Panc1 (cell line): Measurements from ENCODE around the gene WDFY2. TPM values are rescaled to one million over a fixed set of nuclear protein-coding genes. Genes with fewer than 3 reads are reported as not detected.

Experiments used
- ATAC-seq: fragments of 200-7000 bp; cut with Tn5 transposase; 2 replicates; pipeline ENCODE4 v1.9.1; 2020; ENCODE audit warnings: mild to moderate bottlenecking, moderate library complexity
- BruUV-seq: library from RNA; stranded (reverse); fragments of 400-500 nt; replicated peaks from 2 replicates; lab custom pipeline; 2021; lab: Mats Ljungman, UMichigan
- CTCF ChIA-PET: fragments of 300-600 bp; sonication (Branson Sonifier 250); formaldehyde crosslinking; loops from one replicate; lab custom pipeline; 2022; ENCODE audit warnings: antibody characterized with exemption; lab: Charles Lee
- POLR2A ChIA-PET: fragments of 300-600 bp; sonication (Branson Sonifier 250); formaldehyde crosslinking; loops from one replicate; lab custom pipeline; 2022; ENCODE audit warnings: antibody characterized with exemption; lab: Charles Lee
- DNase-seq: peaks from one replicate; pipeline ENCODE4 v3.0.0-alpha.2; 2010; ENCODE audit warnings: low read depth, low spot score
- H3K27ac ChIP-seq: 2 replicates; pipeline ENCODE4 v1.5.1; 2011; ENCODE audit warnings: mild to moderate bottlenecking, low read length, inconsistent platforms
- H3K27me3 ChIP-seq: fragments of 200-500 bp; sonication (Bioruptor generic); 2 replicates; pipeline ENCODE4 v1.6.0; 2014; ENCODE audit warnings: low read length, inconsistent platforms; ENCODE audit not compliant: control insufficient read depth, insufficient read depth
- H3K36me3 ChIP-seq: fragments of 200-500 bp; sonication (Bioruptor generic); 2 replicates; pipeline ENCODE4 v1.5.1; 2014; ENCODE audit warnings: inconsistent platforms, mild to moderate bottlenecking, low read length, moderate library complexity; ENCODE audit not compliant: control insufficient read depth, insufficient read depth
- H3K4me1 ChIP-seq: 2 replicates; pipeline ENCODE4 v1.5.1; 2011; ENCODE audit warnings: inconsistent platforms, mild to moderate bottlenecking, low read length, moderate library complexity; ENCODE audit not compliant: control insufficient read depth, insufficient read depth
- H3K4me3 ChIP-seq, 2 experiments: 2 replicates each; pipeline ENCODE4 v1.5.1; 2011 to 2012; ENCODE audit warnings: low read depth in 2 of 2, low read length in 2 of 2, mild to moderate bottlenecking in 2 of 2, inconsistent platforms in 1 of 2, moderate library complexity in 1 of 2
- H3K9me3 ChIP-seq: fragments of 200-500 bp; sonication (Bioruptor generic); 2 replicates; pipeline ENCODE4 v1.5.1; 2014; ENCODE audit warnings: low read depth, mild to moderate bottlenecking, inconsistent platforms, low read length, moderate library complexity; ENCODE audit not compliant: control insufficient read depth, insufficient read depth
- CTCF ChIP-seq: fragments of 450-650 bp; IDR thresholded peaks from 2 replicates; pipeline ENCODE4 v1.5.1; 2017; ENCODE audit warnings: mild to moderate bottlenecking
- POLR2AphosphoS5 ChIP-seq: IDR thresholded peaks from 2 replicates; pipeline ENCODE4 v1.6.1; 2012; ENCODE audit warnings: mild to moderate bottlenecking, low read depth, low read length, moderate library complexity
- REST ChIP-seq, 2 experiments: IDR thresholded peaks; 2 replicates each; pipeline ENCODE4 v1.6.1; 2011 to 2012; ENCODE audit warnings: low read depth in 2 of 2, control low read depth in 1 of 2, low read length in 1 of 2, mild to moderate bottlenecking in 1 of 2, moderate library complexity in 1 of 2; ENCODE audit not compliant: insufficient read depth in 1 of 2
- SIN3A ChIP-seq: IDR thresholded peaks from 2 replicates; pipeline ENCODE4 v1.6.1; 2012; ENCODE audit warnings: low read depth, mild to moderate bottlenecking, low read length, moderate library complexity, borderline replicate concordance; ENCODE audit not compliant: insufficient read depth
- TCF7L2 ChIP-seq: IDR thresholded peaks from 2 replicates; pipeline ENCODE4 v1.6.1; 2011; ENCODE audit warnings: mild to moderate bottlenecking, low read depth, low read length, inconsistent platforms
- in situ Hi-C: cut with HindIII; loops from 2 replicates; pipeline ENCODE4 v1.10.0; 2016; ENCODE audit warnings: low sequenced_read_pairs, low pct_unique_long_range_greater_than_20kb
- intact Hi-C: fragments of 100-400 bp; cut with micrococcal nuclease; formaldehyde crosslinking; loops from one replicate; pipeline ENCODE4 v1.10.0; 2022; ENCODE audit not compliant: unreplicated experiment
- total RNA-seq: library from RNA; stranded (reverse); gene quantifications from one replicate; pipeline ENCODE4 v1.2.1, GENCODE V29; 2021; ENCODE audit not compliant: unreplicated experiment

The WDFY2 gene
- total RNA-seq, 1 experiment from 2014 or later = 7.8 TPM

- no peak for ATAC-seq
- DNase-seq = no peak
- ChIA-PET POLR2A (interaction anchor here (0.6 kb wide), 1 partner anchor 9 kb away, joined by 4 read pairs; no protein-coding TSS in a partner anchor), CTCF (interaction anchor here (0.7 kb wide), 1 partner anchor 206 kb away, joined by 3 read pairs; no protein-coding TSS in a partner anchor)
- in situ Hi-C loops = no loop called here
- intact Hi-C loops = no loop called here
- Histone ChIP-seq H3K27me3 (no peaks in the 10 kb centered on the region), H3K27ac (no peak overlapping the region), H3K4me3 (no peak overlapping the region), H3K4me1 (no peaks in the 10 kb centered on the region), H3K36me3 (peaks cover 3% of the 10 kb centered on the region; the same call in 1 of the 2 replicates), H3K9me3 (no peaks in the 10 kb centered on the region)
- TF ChIP-seq REST (IDR thresholded peaks at IDR 0.05; ENCODE audit: insufficient read depth in 1 of 2, low read depth in 2 of 2, low read length in 1 of 2) (no peak), CTCF (no peak), SIN3A (no peak), TCF7L2 (no peak), POLR2AphosphoS5 (no peak)
- no TSS peak for BruUV-seq
Observed at GRCh38 chr13:51756651-51757050, 172.4 kb downstream of the WDFY2 start.

GRCh38 chr13:51758691-51759090 is 174.4 kb downstream of the WDFY2 start:
- H3K4me3 ChIP-seq = no peak overlapping the region
- no peak for TF ChIP-seq TCF7L2
- no peak for TF ChIP-seq POLR2AphosphoS5
- no peak for TF ChIP-seq SIN3A
- TF ChIP-seq REST (IDR thresholded peaks at IDR 0.05; ENCODE audit: insufficient read depth in 1 of 2, low read depth in 2 of 2, low read length in 1 of 2) = no peak
- TF ChIP-seq CTCF = no peak
- no peak overlapping the region for H3K27ac ChIP-seq
- ATAC-seq (no peak), DNase-seq (no peak)
- H3K9me3 ChIP-seq = no peaks in the 10 kb centered on the region
- intact Hi-C loops = no loop called here
- BruUV-seq = no TSS peak
- in situ Hi-C loops = no loop called here
- H3K27me3 ChIP-seq = no peaks in the 10 kb centered on the region
- POLR2A ChIA-PET = no interaction called here
- no peaks in the 10 kb centered on the region for H3K4me1 ChIP-seq
- H3K36me3 ChIP-seq = peaks cover 3% of the 10 kb centered on the region; the same call in 1 of the 2 replicates
- CTCF ChIA-PET = interaction anchor here (0.6 to 0.7 kb wide), 2 partner anchors 637 to 655 kb away, joined by 6 to 7 read pairs; no protein-coding TSS in a partner anchor
